Measurements from ENCODE around the gene ALDH6A1.

Gene ALDH6A1

DNA sequence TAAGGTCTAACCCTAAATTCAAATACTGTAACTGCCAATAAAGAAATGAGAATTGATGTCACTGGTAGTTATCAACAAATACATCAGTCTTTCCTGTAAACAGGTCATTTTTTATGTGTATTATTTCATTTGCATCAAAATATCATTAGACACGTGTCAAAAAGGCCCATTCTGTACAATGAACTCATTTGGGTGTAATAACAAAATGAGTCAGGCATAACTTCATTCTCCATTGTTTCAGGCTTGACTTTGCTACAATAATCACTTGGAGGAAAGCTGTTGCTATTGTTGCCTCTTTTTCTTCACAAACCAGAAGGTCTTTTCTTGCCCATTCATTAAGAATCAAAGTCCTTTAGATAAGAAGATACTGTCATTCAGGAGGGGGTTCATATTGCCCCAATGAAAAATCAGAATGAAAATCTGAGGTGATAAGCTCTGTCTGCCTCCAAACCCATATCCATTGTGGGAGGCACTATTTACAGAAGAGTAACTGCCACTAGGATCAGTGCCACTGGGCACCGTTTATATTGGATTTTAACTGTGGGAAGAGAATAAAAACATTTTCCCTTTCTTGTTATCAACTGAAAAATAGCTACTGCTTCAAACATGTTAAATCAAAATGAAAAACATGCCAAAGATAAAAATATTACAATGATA lies 75.3 kb downstream of the ALDH6A1 start:
- Histone ChIP-seq H3K36me3 (peaks cover 4 to 52% (median 22%) of the 10 kb centered on the region in 11 experiments; a peak in 19 of 22 replicates), H3K4me3 (no peak overlapping the region), H3K4me1 (no peaks in the 10 kb centered on the region), H3K9me3 (replicated peaks in 1 of 11) (no peaks in the 10 kb centered on the region), H3K27me3 (no peaks in the 10 kb centered on the region), H3K9ac (no peak overlapping the region), H3K4me2 (no peak overlapping the region), H3K27ac (no peak overlapping the region), H4K20me1 (no peaks in the 10 kb centered on the region)
- TF ChIP-seq Cebpa-rat (IDR thresholded peaks at IDR 0.05): no peak

Data from BLaER1 treated with 17β-estradiol and CSF1 and Interleukin-3, amounts not matched to agents 10 nM and 100 nM (cell line).